Adrenal gland (tissue), 5 donors: Measurements from ENCODE around the gene ATP8B1.

ENCODE experiments used
- CTCF ChIP-seq, 6 experiments: fragments of 450-650 bp in 4 of 6; fragments of 200-600 bp in 2 of 6; sonication (generic) in 1 of 6; IDR thresholded peaks; 1 replicate in 5 of 6; 2 replicates in 1 of 6; pipeline versions ENCODE4 v1.5.1 to v1.8.0; 2016 to 2021; ENCODE audit warnings: antibody characterized with exemption in 6 of 6, mild to moderate bottlenecking in 2 of 6, moderate library complexity in 1 of 6
- POLR2A ChIP-seq, 2 donors: fragments of 450-650 bp; IDR thresholded peaks; one replicate each; pipeline ENCODE4 v1.6.1; 2017; ENCODE audit warnings: antibody characterized with exemption in 2 of 2, mild to moderate bottlenecking in 2 of 2, moderate library complexity in 1 of 2
- donor health status: DM: no; HTN: no; CAD: no.

DNA sequence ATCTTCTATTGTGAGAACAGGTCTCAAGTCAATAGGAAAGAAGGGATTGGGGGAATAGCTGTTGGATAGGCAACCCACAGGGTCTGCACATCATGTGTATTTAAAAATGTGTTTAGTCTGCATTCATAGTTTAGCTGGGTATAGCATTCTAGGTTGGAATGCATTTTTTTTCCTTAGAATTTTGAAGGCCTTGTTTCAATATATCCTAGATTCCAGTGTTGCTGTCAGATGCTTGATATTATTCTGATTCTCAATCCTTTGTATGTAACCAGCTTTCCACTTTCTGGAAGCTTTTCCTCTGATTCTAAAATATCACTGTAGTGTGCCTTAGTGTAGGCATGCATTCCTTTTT, 9.0 kb upstream of the ATP8B1 start:
- TF ChIP-seq CTCF (IDR thresholded peaks at IDR 0.05) (no peak), POLR2A (IDR thresholded peaks at IDR 0.05) (no peak)
